H1 (cell line): ENCODE data around the gene SLC19A1. TPM values are rescaled to one million over a fixed set of nuclear protein-coding genes. Genes with fewer than 3 reads are reported as not detected.

Experiments
- GABPA ChIP-seq: IDR thresholded peaks from 2 replicates; pipeline ENCODE4 v1.6.1; 2011; ENCODE audit warnings: mild to moderate bottlenecking, low read length, moderate library complexity, borderline replicate concordance; ENCODE audit not compliant: insufficient read depth
- KDM1A ChIP-seq: fragments of 200-600, 300-600 bp; sonication (generic); IDR thresholded peaks from 2 replicates; pipeline ENCODE4 v1.7.1; 2016; ENCODE audit warnings: mild to moderate bottlenecking, low read length, borderline replicate concordance
- KDM5A ChIP-seq: fragments of 200-600 bp; IDR thresholded peaks from 2 replicates; pipeline ENCODE4 v1.7.1; 2012; ENCODE audit warnings: mild to moderate bottlenecking, low read length, inconsistent platforms, mixed read lengths
- MAX ChIP-seq: IDR thresholded peaks from 2 replicates; pipeline ENCODE4 v1.6.1; 2012; ENCODE audit warnings: inconsistent platforms
- NANOG ChIP-seq: IDR thresholded peaks from 2 replicates; pipeline ENCODE4 v1.6.1; 2011; ENCODE audit warnings: low read length, low read depth, mild to moderate bottlenecking, inconsistent platforms; ENCODE audit not compliant: insufficient read depth, poor library complexity, severe bottlenecking
- SIRT6 ChIP-seq: IDR thresholded peaks from one replicate; pipeline ENCODE4 v1.7.1; 2012; ENCODE audit warnings: low read length, inconsistent platforms
- polyA plus RNA-seq, 7 experiments: library from polyadenylated mRNA; depleted of rRNA in 3 of 7; stranded (reverse) in 5 of 7; unstranded in 2 of 7; fragments of >200 nt in 5 of 7; fragments of 200-250 nt in 2 of 7; gene quantifications; 1 replicate in 5 of 7; 2 replicates in 1 of 7; 4 replicates in 1 of 7; pipeline versions ENCODE4 v1.2.1 to v1.2.3, GENCODE V29; 2011 to 2013; ENCODE audit warnings: missing spikeins in 2 of 7, mixed read lengths in 2 of 7
- total RNA-seq: library from RNA; stranded (reverse); fragmentation: NEBNext Ultra II Directional; extraction: Animal tissue kit (Norgen Biotek cat#: 25700); gene quantifications from 2 replicates; pipeline ENCODE4 v1.2.1, GENCODE V29; 2021
- TF ChIP-seq, protein P1 (sequence below), 3 experiments: IDR thresholded peaks; 1 replicate in 2 of 3; 2 replicates in 1 of 3; pipeline versions ENCODE4 v1.5.1 to v1.6.1; 2011; ENCODE audit warnings: low read length in 3 of 3, mild to moderate bottlenecking in 3 of 3, inconsistent platforms in 2 of 3, low read depth in 1 of 3, moderate library complexity in 1 of 3; ENCODE audit not compliant: insufficient read depth in 1 of 3; ENCODE audit errors: control extremely low read depth in 1 of 3

SLC19A1 gene
- total and polyA plus RNA-seq, 2 of the 8 experiments (the other 6 are each of a cell fraction or from before 2014, with no cell fraction given), result 31.6 to 43.8 TPM

- no peak for TF ChIP-seq GABPA
- TF ChIP-seq NANOG, result no peak
- TF ChIP-seq KDM1A, result no peak
- TF ChIP-seq SIRT6, result no peak
- no peak for TF ChIP-seq MAX
- TF ChIP-seq, protein P1, sequence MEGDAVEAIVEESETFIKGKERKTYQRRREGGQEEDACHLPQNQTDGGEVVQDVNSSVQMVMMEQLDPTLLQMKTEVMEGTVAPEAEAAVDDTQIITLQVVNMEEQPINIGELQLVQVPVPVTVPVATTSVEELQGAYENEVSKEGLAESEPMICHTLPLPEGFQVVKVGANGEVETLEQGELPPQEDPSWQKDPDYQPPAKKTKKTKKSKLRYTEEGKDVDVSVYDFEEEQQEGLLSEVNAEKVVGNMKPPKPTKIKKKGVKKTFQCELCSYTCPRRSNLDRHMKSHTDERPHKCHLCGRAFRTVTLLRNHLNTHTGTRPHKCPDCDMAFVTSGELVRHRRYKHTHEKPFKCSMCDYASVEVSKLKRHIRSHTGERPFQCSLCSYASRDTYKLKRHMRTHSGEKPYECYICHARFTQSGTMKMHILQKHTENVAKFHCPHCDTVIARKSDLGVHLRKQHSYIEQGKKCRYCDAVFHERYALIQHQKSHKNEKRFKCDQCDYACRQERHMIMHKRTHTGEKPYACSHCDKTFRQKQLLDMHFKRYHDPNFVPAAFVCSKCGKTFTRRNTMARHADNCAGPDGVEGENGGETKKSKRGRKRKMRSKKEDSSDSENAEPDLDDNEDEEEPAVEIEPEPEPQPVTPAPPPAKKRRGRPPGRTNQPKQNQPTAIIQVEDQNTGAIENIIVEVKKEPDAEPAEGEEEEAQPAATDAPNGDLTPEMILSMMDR (IDR thresholded peaks at IDR 0.05; ENCODE audit: control extremely low read depth in 1 of 3, insufficient read depth in 1 of 3, low read depth in 1 of 3, low read length in 3 of 3), result no peak
- TF ChIP-seq KDM5A, result no peak
- TF ChIP-seq, all 59 proteins: peak for 0
Observed at GRCh38 chr21:45525910-45526306, 16.3 kb downstream of the SLC19A1 start (continued).
